Osteoblast (primary cell): ENCODE data around the gene DYNC2LI1. TPM values are rescaled to one million over a fixed set of nuclear protein-coding genes. Genes with fewer than 3 reads are reported as not detected.

Source experiments
- DNase-seq: peaks from one replicate; pipeline ENCODE4 v3.0.0; 2011; ENCODE audit warnings: low spot score, mixed read lengths; ENCODE audit not compliant: insufficient read length; ENCODE audit errors: missing footprints
- H2AFZ ChIP-seq: 2 replicates; pipeline ENCODE4 v1.6.0; 2011; ENCODE audit warnings: mild to moderate bottlenecking, low read length
- H3K27ac ChIP-seq: 2 replicates; pipeline ENCODE4 v1.5.1; 2011; ENCODE audit warnings: mild to moderate bottlenecking, low read depth, low read length, moderate library complexity
- H3K27me3 ChIP-seq: 2 replicates; pipeline ENCODE4 v1.6.0; 2012; ENCODE audit warnings: mild to moderate bottlenecking, control low read depth, inconsistent platforms, low read length, moderate library complexity; ENCODE audit not compliant: insufficient read depth
- H3K36me3 ChIP-seq: 2 replicates; pipeline ENCODE4 v1.5.1; 2011; ENCODE audit warnings: mild to moderate bottlenecking, low read length, control low read depth, moderate library complexity; ENCODE audit not compliant: insufficient read depth
- H3K4me1 ChIP-seq: 2 replicates; pipeline ENCODE4 v1.5.1; 2011; ENCODE audit warnings: mild to moderate bottlenecking, low read length, control low read depth, moderate library complexity; ENCODE audit not compliant: insufficient read depth
- H3K4me2 ChIP-seq: 2 replicates; pipeline ENCODE4 v1.6.0; 2011; ENCODE audit warnings: mild to moderate bottlenecking, low read length; ENCODE audit not compliant: insufficient read depth
- H3K4me3 ChIP-seq: fragments of 200-600 bp; sonication (generic); 3 replicates; pipeline ENCODE4 v1.5.1; 2012; ENCODE audit warnings: mild to moderate bottlenecking, low read length, inconsistent platforms; ENCODE audit not compliant: insufficient read depth
- H3K79me2 ChIP-seq: 2 replicates; pipeline ENCODE4 v1.6.0; 2012; ENCODE audit warnings: mild to moderate bottlenecking, low read length, control low read depth, inconsistent platforms; ENCODE audit not compliant: insufficient read depth
- H3K9me3 ChIP-seq: 2 replicates; pipeline ENCODE4 v1.5.1; 2011; ENCODE audit warnings: low read depth, low read length, control low read depth
- H4K20me1 ChIP-seq: 2 replicates; pipeline ENCODE4 v1.6.0; 2012; ENCODE audit warnings: mild to moderate bottlenecking, low read length, control low read depth; ENCODE audit not compliant: insufficient read depth
- CTCF ChIP-seq: IDR thresholded peaks from 2 replicates; pipeline ENCODE4 v1.5.1; 2011; ENCODE audit warnings: mild to moderate bottlenecking, low read depth, low read length, moderate library complexity; ENCODE audit errors: extremely low read depth
- total RNA-seq: library from RNA; depleted of rRNA; stranded (reverse); fragments of >200 nt; gene quantifications from 2 replicates; pipeline ENCODE4 v1.2.3, GENCODE V29; 2012

Gene DYNC2LI1
- total RNA-seq, 1 donor, result 26.8 TPM

- Histone ChIP-seq H3K4me3 (no peak overlapping the region), H3K79me2 (no peaks in the 10 kb centered on the region), H3K27ac (no peak overlapping the region), H3K9me3 (no peaks in the 10 kb centered on the region), H3K4me2 (no peak overlapping the region), H3K27me3 (peaks cover 16% of the 10 kb centered on the region), H4K20me1 (no peaks in the 10 kb centered on the region), H2AFZ (no peak overlapping the region), H3K36me3 (no peaks in the 10 kb centered on the region), H3K4me1 (no peaks in the 10 kb centered on the region)
- TF ChIP-seq CTCF, result no peak
- no peak for DNase-seq
These were observed 49.9 kb downstream of the DYNC2LI1 start for GRCh38 chr2:43823751-43824150.

DNA sequence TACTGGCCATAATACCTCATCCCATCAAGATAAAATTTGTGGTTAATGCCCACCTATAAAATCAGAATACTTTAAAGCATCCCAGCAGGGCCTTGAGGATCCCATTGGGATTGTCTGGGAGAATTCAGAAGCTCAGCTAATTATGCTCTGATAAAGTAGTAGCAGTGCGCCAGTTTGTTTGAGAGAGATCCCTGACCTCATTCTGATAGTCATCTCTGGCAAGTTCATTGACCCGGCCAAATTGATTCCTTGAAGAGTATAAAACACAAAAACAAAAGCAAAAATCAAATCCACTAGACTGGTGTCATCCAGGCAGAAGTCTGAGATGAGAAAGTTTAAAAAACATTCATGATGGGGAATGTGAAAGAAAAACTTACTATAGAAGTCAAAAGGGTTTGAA, 50.7 kb downstream of the DYNC2LI1 start:
- Histone ChIP-seq H4K20me1 (no peaks in the 10 kb centered on the region), H3K36me3 (no peaks in the 10 kb centered on the region), H3K27ac (no peak overlapping the region), H3K4me3 (no peak overlapping the region), H3K4me1 (no peaks in the 10 kb centered on the region), H3K4me2 (no peak overlapping the region), H3K9me3 (no peaks in the 10 kb centered on the region), H3K27me3 (peaks cover 19% of the 10 kb centered on the region), H2AFZ (no peak overlapping the region), H3K79me2 (no peaks in the 10 kb centered on the region)
- TF ChIP-seq CTCF, result no peak
- DNase-seq, result no peak

DNA sequence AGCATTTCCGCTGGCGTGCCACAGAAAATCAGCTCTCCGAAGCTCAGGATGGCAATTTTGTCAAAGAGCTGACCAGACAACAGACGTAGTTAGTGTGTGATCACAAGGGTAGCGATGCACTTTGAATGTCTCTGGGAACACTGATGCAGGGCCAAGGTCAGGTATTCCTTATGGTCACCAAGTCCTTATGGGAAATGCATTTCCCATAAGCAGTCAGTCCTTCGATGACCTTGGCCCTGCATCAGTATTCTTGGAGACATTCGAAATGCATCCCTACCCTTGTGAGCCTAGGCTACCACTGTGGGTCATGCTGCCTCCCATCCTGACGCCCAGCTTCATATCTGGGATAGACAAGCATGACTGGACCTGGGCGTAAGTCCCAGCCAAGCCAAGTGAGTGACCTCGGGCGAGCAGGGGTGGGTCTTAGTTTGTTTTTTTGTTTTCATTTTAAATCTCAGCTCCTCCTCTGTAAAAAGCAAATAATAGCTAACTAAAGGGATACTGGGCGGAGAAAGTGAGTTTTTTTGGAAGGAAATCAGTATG, 51.2 kb downstream of the DYNC2LI1 start:
- Histone ChIP-seq H3K27me3 (peaks cover 24% of the 10 kb centered on the region), H3K79me2 (no peaks in the 10 kb centered on the region), H4K20me1 (no peaks in the 10 kb centered on the region), H3K9me3 (no peaks in the 10 kb centered on the region), H3K4me3 (no peak overlapping the region), H2AFZ (no peak overlapping the region), H3K4me1 (no peaks in the 10 kb centered on the region), H3K36me3 (no peaks in the 10 kb centered on the region), H3K27ac (no peak overlapping the region), H3K4me2 (no peak overlapping the region)
- no peak for TF ChIP-seq CTCF
- DNase-seq, result no peak

GRCh38 chr2:43825841-43826240, 52.0 kb downstream of the DYNC2LI1 start:
- H3K9me3 ChIP-seq, result no peaks in the 10 kb centered on the region
- peaks cover 28% of the 10 kb centered on the region for H3K27me3 ChIP-seq
- TF ChIP-seq CTCF, result no peak
- H2AFZ ChIP-seq, result no peak overlapping the region
- no peak for DNase-seq
- no peaks in the 10 kb centered on the region for H3K79me2 ChIP-seq
- H3K27ac ChIP-seq, result no peak overlapping the region
- H3K4me2 ChIP-seq, result no peak overlapping the region
- no peak overlapping the region for H3K4me3 ChIP-seq
- H3K36me3 ChIP-seq, result no peaks in the 10 kb centered on the region
- H3K4me1 ChIP-seq, result no peaks in the 10 kb centered on the region
- H4K20me1 ChIP-seq, result no peaks in the 10 kb centered on the region
